ENCODE data around the gene ATG9B.

The ATG9B gene

DNA sequence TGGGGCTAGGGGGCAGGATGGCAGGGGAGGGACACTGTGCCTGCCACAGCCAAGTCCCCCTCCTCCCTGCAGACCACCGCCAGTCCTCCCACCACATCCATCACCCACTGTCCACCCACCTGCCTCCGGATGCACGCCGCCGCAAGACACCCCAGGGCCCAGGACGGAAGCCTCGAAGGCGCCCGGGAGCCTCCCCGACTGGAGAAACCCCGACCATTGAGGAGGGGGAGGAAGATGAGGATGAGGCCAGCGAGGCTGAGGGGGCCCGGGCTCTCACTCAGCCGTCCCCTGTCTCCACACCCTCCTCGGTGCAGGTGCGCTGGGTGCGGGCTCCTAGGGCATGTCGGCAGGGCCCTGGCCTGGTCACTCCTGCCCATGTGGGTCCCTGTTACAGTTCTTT is 40.2 kb upstream of the ATG9B start:
- Histone ChIP-seq H4K20me1 (ENCODE audit: insufficient read depth, low read length, poor library complexity, severe bottlenecking) (peaks cover 28% of the 10 kb centered on the region), H3K36me3 (ENCODE audit: insufficient read depth, low read length) (peaks cover 36% of the 10 kb centered on the region; the same call in 1 of the 2 replicates), H3K79me2 (ENCODE audit: insufficient read depth, low read length) (peaks cover 29% of the 10 kb centered on the region)

DNA sequence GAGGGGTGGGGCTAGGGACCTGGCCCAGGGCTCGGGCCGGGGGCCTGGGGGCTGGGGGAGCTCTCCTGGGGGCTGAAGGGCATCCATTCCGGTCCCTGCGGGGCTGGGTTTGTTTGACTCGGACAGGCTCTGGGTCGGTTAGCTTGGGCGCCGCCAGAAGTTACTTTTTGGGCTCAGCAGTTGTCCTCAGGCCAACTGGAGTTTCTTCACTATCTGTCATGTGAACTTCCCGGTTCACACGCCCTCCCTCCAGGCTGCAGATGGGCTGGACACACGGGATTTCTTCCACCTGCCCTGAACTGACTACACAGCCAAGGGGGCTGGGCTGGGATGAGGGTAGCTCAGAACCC is 38.9 kb upstream of the ATG9B start:
- no peaks in the 10 kb centered on the region for H3K9me2 ChIP-seq (replicated peaks; ENCODE audit: low read depth, low read length)
- no peak overlapping the region for H3K4me3 ChIP-seq (ENCODE audit: low read length, poor library complexity, severe bottlenecking)
- H4K20me1 ChIP-seq (ENCODE audit: insufficient read depth, low read length, poor library complexity, severe bottlenecking), result peaks cover 28% of the 10 kb centered on the region
- H3K4me2 ChIP-seq (ENCODE audit: low read depth, low read length, poor library complexity, severe bottlenecking), result no peak overlapping the region
- no peaks in the 10 kb centered on the region for H3K27me3 ChIP-seq (ENCODE audit: insufficient read depth, low read length, poor library complexity, severe bottlenecking)
- H3K9ac ChIP-seq (ENCODE audit: low read depth, low read length, poor library complexity, severe bottlenecking), result no peak overlapping the region
- H3K9me3 ChIP-seq (ENCODE audit: insufficient read depth, low read depth, low read length), result no peaks in the 10 kb centered on the region
- H3K36me3 ChIP-seq (ENCODE audit: insufficient read depth, low read length), result peaks cover 30% of the 10 kb centered on the region; the same call in 1 of the 2 replicates
- peaks cover 22% of the 10 kb centered on the region for H3K4me1 ChIP-seq (ENCODE audit: insufficient read depth, low read length, poor library complexity, severe bottlenecking)
- H3K79me2 ChIP-seq (ENCODE audit: insufficient read depth, low read length), result peaks cover 29% of the 10 kb centered on the region
- no peaks in the 10 kb centered on the region for H3F3A ChIP-seq (ENCODE audit: low read depth)
- H2AFZ ChIP-seq (ENCODE audit: low read length), result no peak overlapping the region
- no peak for TF ChIP-seq EZH2phosphoT487 (IDR thresholded peaks at IDR 0.05; ENCODE audit: borderline replicate concordance)
- TF ChIP-seq, protein P1, sequence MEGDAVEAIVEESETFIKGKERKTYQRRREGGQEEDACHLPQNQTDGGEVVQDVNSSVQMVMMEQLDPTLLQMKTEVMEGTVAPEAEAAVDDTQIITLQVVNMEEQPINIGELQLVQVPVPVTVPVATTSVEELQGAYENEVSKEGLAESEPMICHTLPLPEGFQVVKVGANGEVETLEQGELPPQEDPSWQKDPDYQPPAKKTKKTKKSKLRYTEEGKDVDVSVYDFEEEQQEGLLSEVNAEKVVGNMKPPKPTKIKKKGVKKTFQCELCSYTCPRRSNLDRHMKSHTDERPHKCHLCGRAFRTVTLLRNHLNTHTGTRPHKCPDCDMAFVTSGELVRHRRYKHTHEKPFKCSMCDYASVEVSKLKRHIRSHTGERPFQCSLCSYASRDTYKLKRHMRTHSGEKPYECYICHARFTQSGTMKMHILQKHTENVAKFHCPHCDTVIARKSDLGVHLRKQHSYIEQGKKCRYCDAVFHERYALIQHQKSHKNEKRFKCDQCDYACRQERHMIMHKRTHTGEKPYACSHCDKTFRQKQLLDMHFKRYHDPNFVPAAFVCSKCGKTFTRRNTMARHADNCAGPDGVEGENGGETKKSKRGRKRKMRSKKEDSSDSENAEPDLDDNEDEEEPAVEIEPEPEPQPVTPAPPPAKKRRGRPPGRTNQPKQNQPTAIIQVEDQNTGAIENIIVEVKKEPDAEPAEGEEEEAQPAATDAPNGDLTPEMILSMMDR (conservative IDR thresholded peaks at IDR 0.05; ENCODE audit: low read length), result no peak

More for the DNA sequence above, 40.2 kb upstream of the ATG9B start:
- H2AFZ ChIP-seq (ENCODE audit: low read length), result no peak overlapping the region
- no peaks in the 10 kb centered on the region for H3K9me3 ChIP-seq (ENCODE audit: insufficient read depth, low read depth, low read length)
- no peaks in the 10 kb centered on the region for H3F3A ChIP-seq (ENCODE audit: low read depth)
- H3K27me3 ChIP-seq (ENCODE audit: insufficient read depth, low read length, poor library complexity, severe bottlenecking), result no peaks in the 10 kb centered on the region
- no peak for TF ChIP-seq EZH2phosphoT487 (IDR thresholded peaks at IDR 0.05; ENCODE audit: borderline replicate concordance)
- TF ChIP-seq, protein P1 (conservative IDR thresholded peaks at IDR 0.05; ENCODE audit: low read length), result no peak
- no peak overlapping the region for H3K9ac ChIP-seq (ENCODE audit: low read depth, low read length, poor library complexity, severe bottlenecking)
- no peak overlapping the region for H3K4me2 ChIP-seq (ENCODE audit: low read depth, low read length, poor library complexity, severe bottlenecking)
- H3K9me2 ChIP-seq (replicated peaks; ENCODE audit: low read depth, low read length), result no peaks in the 10 kb centered on the region
- H3K4me1 ChIP-seq (ENCODE audit: insufficient read depth, low read length, poor library complexity, severe bottlenecking), result peaks cover 13% of the 10 kb centered on the region
- H3K4me3 ChIP-seq (ENCODE audit: low read length, poor library complexity, severe bottlenecking), result no peak overlapping the region

DNA sequence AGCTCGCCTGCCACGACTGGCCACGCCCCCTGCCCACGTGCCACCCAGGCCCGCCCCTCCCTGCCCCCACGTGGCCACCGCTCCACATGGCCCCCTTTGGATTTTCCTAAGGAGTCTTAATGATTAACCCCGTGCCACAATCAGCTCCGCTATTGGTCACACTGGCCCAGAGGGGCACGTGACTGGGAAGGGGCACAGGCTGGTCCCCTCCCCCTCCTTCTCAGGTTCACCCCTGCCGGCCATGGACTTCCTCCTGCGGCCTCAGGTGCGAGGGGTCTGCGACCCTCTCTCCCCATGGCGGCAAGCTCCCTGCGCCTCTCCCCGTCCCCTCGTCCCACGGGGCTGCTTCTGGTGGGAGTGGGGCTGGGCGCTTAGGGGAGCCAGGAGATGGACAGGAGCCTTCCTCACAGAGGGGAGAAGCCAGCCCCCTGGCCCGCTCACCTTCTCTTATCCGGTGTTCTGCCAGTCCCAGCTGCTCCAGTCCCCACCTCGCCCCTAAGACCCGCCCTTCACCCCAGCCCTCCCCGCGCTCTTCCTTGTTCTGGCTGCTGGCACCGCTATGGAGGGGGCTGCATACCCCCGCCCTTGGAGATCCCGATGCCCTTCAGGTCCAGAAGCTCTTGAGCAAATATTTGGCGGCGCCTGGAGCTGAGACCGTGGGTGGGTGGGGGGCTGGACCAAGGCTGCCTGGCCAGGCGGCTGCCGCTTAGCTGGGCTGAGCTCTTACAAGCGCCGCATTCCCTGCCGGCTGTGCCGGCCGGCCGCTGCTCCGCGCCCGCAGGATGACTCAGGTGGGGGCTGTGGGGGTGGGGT is 38.3 kb upstream of the ATG9B start:
- Histone ChIP-seq H3K4me1 (ENCODE audit: insufficient read depth, low read length, poor library complexity, severe bottlenecking) (peaks cover 22% of the 10 kb centered on the region), H4K20me1 (ENCODE audit: insufficient read depth, low read length, poor library complexity, severe bottlenecking) (peaks cover 28% of the 10 kb centered on the region), H3K4me3 (ENCODE audit: low read length, poor library complexity, severe bottlenecking) (peak overlapping the region; percentile 93), H3K9ac (ENCODE audit: low read depth, low read length, poor library complexity, severe bottlenecking) (no peak overlapping the region), H2AFZ (ENCODE audit: low read length) (no peak overlapping the region), H3K9me2 (replicated peaks; ENCODE audit: low read depth, low read length) (no peaks in the 10 kb centered on the region), H3F3A (ENCODE audit: low read depth) (no peaks in the 10 kb centered on the region), H3K36me3 (ENCODE audit: insufficient read depth, low read length) (peaks cover 25% of the 10 kb centered on the region; the same call in 1 of the 2 replicates), H3K27me3 (ENCODE audit: insufficient read depth, low read length, poor library complexity, severe bottlenecking) (no peaks in the 10 kb centered on the region), H3K4me2 (ENCODE audit: low read depth, low read length, poor library complexity, severe bottlenecking) (peak overlapping the region; percentile 94), H3K79me2 (ENCODE audit: insufficient read depth, low read length) (peaks cover 29% of the 10 kb centered on the region), H3K9me3 (ENCODE audit: insufficient read depth, low read depth, low read length) (no peaks in the 10 kb centered on the region)
- no peak for TF ChIP-seq EZH2phosphoT487 (IDR thresholded peaks at IDR 0.05; ENCODE audit: borderline replicate concordance)
- TF ChIP-seq, protein P1 (conservative IDR thresholded peaks at IDR 0.05; ENCODE audit: low read length), result no peak
